ENCODE measurements around the gene MYH10. TPM values are rescaled to one million over a fixed set of nuclear protein-coding genes. Genes with fewer than 3 reads are reported as not detected.

The MYH10 gene
- total and polyA plus RNA-seq, 12 donors = 10.3 to 61.0 (median 36.2) TPM

GRCh38 chr17:8475781-8476180 lies 154.7 kb downstream of the MYH10 start:
- Histone ChIP-seq H3K4me1 (peaks cover 2 to 30% (median 19%) of the 10 kb centered on the region in 9 donors), H3K36me3 (peaks cover 0 to 100% (median 54%) of the 10 kb centered on the region in 9 donors), H3K27ac (no peak overlapping the region), H3K27me3 (no peaks in the 10 kb centered on the region), H3K9me3 (no peaks in the 10 kb centered on the region), H3K4me3 (no peak overlapping the region)
- DNase-seq (no peak), ATAC-seq (no peak)
- TF ChIP-seq CTCF (IDR thresholded peaks at IDR 0.05) = no peak
- intact Hi-C loops (cut with DNase I) = loop anchor here in 4 of 10 donors (5.0 to 10.0 kb wide), 3 partner anchors 61 to 269 kb away; partner anchors contain the start of gene CCDC42 (in 1 of the 4)
- 71 to 78% methylated on average over 16 of the region's 16 CpGs for WGBS, 2 donors

- no peak overlapping the region for H3K27ac ChIP-seq
- peaks cover 7 to 31% (median 22%) of the 10 kb centered on the region in 9 donors for H3K4me1 ChIP-seq
- no peaks in the 10 kb centered on the region for H3K9me3 ChIP-seq
- DNase-seq (no peak), ATAC-seq (no peak)
- no peaks in the 10 kb centered on the region for H3K27me3 ChIP-seq
- 94 to 96% methylated on average over 9 of the region's 9 CpGs for WGBS, 2 donors
- no peak for TF ChIP-seq CTCF (IDR thresholded peaks at IDR 0.05)
- H3K36me3 ChIP-seq = peaks cover 0 to 100% (median 51%) of the 10 kb centered on the region in 9 donors
- intact Hi-C loops (cut with DNase I) = loop anchor here in 4 of 10 donors (5.0 to 10.0 kb wide), 3 partner anchors 60 to 270 kb away; partner anchors contain the start of gene CCDC42 (in 1 of the 4)
- no peak overlapping the region for H3K4me3 ChIP-seq
Observed at GRCh38 chr17:8475227-8475626, 155.3 kb downstream of the MYH10 start.

GRCh38 chr17:8474826-8475225 lies 155.7 kb downstream of the MYH10 start:
- Histone ChIP-seq H3K36me3 (peaks cover 0 to 100% (median 47%) of the 10 kb centered on the region in 9 donors), H3K4me3 (no peak overlapping the region), H3K4me1 (peaks cover 7 to 31% (median 22%) of the 10 kb centered on the region in 9 donors), H3K27me3 (no peaks in the 10 kb centered on the region), H3K27ac (no peak overlapping the region), H3K9me3 (no peaks in the 10 kb centered on the region)
- ATAC-seq (no peak), DNase-seq (no peak)
- 88 to 89% methylated on average over 15 of the region's 15 CpGs for WGBS, 2 donors
- intact Hi-C loops (cut with DNase I) = loop anchor here in 4 of 10 donors (5.0 to 10.0 kb wide), 3 partner anchors 60 to 270 kb away; partner anchors contain the start of gene CCDC42 (in 1 of the 4)
- TF ChIP-seq CTCF (IDR thresholded peaks at IDR 0.05) = no peak

GRCh38 chr17:8473451-8474192 lies 156.9 kb downstream of the MYH10 start:
- no peak for TF ChIP-seq CTCF (IDR thresholded peaks at IDR 0.05)
- ATAC-seq = no peak
- DNase-seq = no peak
- Histone ChIP-seq H3K27ac (no peak overlapping the region), H3K4me3 (no peak overlapping the region), H3K9me3 (no peaks in the 10 kb centered on the region), H3K4me1 (peaks cover 10 to 35% (median 25%) of the 10 kb centered on the region in 9 donors), H3K36me3 (peaks cover 0 to 100% (median 41%) of the 10 kb centered on the region in 9 donors), H3K27me3 (no peaks in the 10 kb centered on the region)
- intact Hi-C loops (cut with DNase I) = loop anchor here in 3 of 10 donors (10.0 kb wide), 2 partner anchors 59 to 271 kb away; partner anchors contain the start of gene CCDC42 (in 1 of the 3)
- 92 to 93% methylated on average over 13 of the region's 13 CpGs for WGBS, 2 donors
